ENCODE measurements around the gene SDK1.

SDK1 gene

GRCh38 chr7:4025694-4026615, 724.9 kb downstream of the SDK1 start:
- no peak overlapping the region for H3K4me3 ChIP-seq (ENCODE audit: low read length)
- TF ChIP-seq CTCF (IDR thresholded peaks at IDR 0.05; ENCODE audit: insufficient read depth, low read depth, low read length, missing control alignments): no peak
- no peak for DNase-seq (ENCODE audit: low read depth)

GRCh38 chr7:4026941-4027486, 726.0 kb downstream of the SDK1 start:
- no peak for TF ChIP-seq CTCF (IDR thresholded peaks at IDR 0.05; ENCODE audit: insufficient read depth, low read depth, low read length, missing control alignments)
- no peak for DNase-seq (ENCODE audit: low read depth)
- no peak overlapping the region for H3K4me3 ChIP-seq (ENCODE audit: low read length)

GRCh38 chr7:4028221-4028620, 727.2 kb downstream of the SDK1 start:
- no peak for DNase-seq (ENCODE audit: low read depth)
- no peak overlapping the region for H3K4me3 ChIP-seq (ENCODE audit: low read length)
- no peak for TF ChIP-seq CTCF (IDR thresholded peaks at IDR 0.05; ENCODE audit: insufficient read depth, low read depth, low read length, missing control alignments)

GRCh38 chr7:4029941-4030340, 728.9 kb downstream of the SDK1 start:
- TF ChIP-seq CTCF (IDR thresholded peaks at IDR 0.05; ENCODE audit: insufficient read depth, low read depth, low read length, missing control alignments): no peak
- DNase-seq (ENCODE audit: low read depth): no peak

GRCh38 chr7:4030346-4030950, 729.4 kb downstream of the SDK1 start:
- no peak overlapping the region for H3K4me3 ChIP-seq (ENCODE audit: low read length)
- no peak for TF ChIP-seq CTCF (IDR thresholded peaks at IDR 0.05; ENCODE audit: insufficient read depth, low read depth, low read length, missing control alignments)
- no peak for DNase-seq (ENCODE audit: low read depth)

More at GRCh38 chr7:4029941-4030340, 728.9 kb downstream of the SDK1 start:
- no peak overlapping the region for H3K4me3 ChIP-seq (ENCODE audit: low read length)

GRCh38 chr7:4033996-4034395, 732.9 kb downstream of the SDK1 start:
- H3K4me3 ChIP-seq (ENCODE audit: low read length): no peak overlapping the region
- TF ChIP-seq CTCF (IDR thresholded peaks at IDR 0.05; ENCODE audit: insufficient read depth, low read depth, low read length, missing control alignments): no peak
- no peak for DNase-seq (ENCODE audit: low read depth)
